ENCODE data around the gene ZFAND6.
A peak's percentile ranks its signal among the peaks of the same experiment; 100 is the strongest.
"Not testable (repeated sequence)": the region's sequence is repeated elsewhere in the genome, so short reads cannot be mapped to it uniquely, and the experiment has no call there.

The ZFAND6 gene

DNA sequence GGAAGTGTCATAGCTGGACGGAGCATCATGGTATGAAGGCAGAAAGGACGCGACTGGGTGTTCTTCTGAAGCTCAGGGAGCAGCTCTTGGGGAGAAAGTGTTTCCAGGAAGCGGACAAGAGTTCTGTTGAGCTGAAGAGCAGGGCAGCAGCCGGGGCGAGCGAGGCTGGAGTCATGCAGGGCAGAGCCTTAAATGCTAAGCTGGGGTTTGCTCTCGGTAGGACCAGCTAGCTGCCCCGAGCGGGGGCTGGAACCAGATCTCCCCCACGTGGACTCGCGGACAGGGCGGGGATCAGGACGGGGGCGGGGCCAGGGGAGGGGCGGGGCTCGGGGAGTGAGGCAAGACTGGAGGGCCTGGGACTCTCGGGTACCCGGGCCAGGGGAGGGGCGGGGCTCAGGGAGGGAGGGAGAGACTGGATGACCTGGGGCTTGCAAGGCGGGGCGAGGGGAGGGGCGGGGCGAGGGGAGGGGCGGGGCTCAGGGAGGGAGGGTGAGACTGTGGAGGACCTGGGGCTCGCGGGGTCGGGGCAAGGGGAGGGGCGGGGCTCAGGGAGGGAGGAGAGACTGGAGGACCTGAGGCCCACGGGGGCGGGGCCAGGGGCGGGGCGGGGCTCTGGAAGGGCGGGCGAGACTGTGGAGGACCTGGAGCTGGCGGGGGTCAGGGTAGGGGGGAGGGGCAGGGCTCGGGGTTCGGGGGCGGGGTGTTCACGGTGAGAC, 92.9 kb downstream of the ZFAND6 start:
- DNase-seq: peak; percentile 88 to 91

DNA sequence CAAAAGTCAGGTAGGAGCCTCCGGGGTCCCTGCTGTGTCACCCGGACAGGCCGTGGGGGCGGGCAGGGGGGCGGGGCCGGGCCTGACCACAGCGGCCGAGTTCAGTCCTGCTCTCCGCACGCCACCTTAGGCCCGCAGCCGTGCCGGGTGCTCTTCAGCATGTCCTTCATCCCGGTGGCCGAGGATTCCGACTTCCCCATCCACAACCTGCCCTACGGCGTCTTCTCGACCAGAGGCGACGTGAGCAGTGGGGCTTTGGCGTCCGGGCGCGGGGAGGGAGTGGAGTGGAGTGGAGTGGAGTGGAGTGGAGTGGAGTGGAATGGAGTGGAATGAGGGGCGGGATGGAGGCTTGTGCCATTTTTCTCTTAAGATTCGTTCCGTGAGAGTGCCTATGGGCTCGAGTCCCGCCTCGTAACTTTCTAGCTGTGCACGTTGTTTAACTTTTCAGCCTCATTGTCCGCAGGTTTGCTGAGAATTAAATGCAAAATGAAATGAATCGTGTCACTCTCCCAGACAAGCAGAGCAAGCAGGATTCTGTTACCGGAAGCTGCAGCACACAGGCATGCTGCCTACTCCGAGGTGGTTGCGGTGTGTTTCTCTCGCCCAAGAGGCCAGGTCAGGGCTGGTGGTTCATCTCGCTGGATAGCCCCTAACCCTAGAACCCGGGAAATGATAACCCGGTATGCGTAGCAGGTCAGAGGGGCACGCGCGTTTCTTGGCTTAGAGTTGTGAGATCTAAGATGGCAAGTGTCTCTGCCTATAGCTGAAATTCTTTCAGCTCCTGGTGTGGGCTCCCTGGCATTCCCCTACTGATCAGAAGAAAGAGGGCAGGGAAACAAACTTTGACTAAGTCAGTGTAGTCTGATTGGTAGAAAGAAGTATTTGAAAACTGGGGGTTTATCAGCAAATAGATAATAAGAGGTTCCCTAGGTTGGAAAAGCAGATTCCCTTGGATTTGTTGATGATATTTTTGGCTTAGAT, 93.7 kb downstream of the ZFAND6 start, which contains the start of gene FAH:
FAH (plus strand) TSS at position 104 of the 981 bp plus-strand sequence; CDS start at position 160, 56 bp downstream.
- DNase-seq: peak; percentile 43 to 69

DNA sequence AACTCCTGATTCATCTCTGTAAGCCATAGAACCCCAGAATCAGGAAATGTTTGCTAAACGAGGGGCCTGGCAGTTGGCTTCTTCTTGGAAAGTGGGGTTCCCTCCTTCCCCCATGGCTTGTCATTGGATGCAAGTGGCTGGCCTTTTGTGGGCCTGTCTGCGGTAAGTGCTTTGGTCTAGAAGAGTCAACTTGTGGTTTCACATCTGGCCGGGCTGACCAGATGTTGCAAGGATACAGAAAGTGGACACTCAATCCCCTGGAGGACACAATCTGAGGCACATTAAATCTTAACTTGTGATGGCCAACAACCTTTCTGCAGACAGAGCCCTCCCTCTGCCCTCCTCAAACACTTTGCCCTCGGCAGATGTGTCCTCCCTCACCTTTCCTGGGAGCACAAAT, 94.4 kb downstream of the ZFAND6 start:
- no peak for DNase-seq

DNA sequence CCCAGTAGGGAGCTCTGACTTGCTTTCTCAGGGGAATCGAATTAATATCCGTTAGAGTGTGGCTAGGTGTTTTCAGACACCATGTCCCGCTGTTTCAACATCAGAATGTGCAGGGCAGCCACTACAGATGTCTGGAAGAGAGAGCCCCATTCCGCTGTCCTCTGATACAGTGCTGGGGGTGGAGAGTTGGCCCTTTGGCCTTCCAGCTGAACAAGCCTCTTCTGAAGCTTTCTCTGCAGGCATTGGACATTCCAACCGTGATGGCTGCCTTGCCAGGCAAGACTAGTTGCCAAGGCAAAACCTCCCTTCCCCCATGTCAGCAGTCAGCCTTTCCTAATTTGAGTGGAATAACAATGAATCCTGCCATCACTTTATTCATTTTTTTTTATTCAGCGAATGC, 94.9 kb downstream of the ZFAND6 start:
- no peak for DNase-seq

DNA sequence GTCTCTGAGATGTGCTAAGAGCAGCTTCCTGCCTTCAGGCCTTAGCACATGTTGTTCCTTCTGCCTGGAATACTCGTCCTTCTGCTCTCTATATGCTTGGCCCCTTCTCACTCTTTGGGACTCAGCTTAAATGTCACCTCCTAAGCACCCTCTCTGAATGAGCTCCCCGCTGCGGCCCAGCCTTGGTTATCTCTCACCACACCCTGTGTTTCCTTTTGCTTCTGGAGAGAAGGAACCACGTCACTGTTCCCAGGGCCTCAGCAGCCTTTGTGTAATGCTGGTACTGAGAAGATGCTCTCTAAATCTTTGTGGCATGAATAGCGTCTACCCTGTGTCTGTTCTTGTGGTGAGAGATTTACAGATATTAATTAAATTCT, 95.5 kb downstream of the ZFAND6 start:
- no peak for DNase-seq

DNA sequence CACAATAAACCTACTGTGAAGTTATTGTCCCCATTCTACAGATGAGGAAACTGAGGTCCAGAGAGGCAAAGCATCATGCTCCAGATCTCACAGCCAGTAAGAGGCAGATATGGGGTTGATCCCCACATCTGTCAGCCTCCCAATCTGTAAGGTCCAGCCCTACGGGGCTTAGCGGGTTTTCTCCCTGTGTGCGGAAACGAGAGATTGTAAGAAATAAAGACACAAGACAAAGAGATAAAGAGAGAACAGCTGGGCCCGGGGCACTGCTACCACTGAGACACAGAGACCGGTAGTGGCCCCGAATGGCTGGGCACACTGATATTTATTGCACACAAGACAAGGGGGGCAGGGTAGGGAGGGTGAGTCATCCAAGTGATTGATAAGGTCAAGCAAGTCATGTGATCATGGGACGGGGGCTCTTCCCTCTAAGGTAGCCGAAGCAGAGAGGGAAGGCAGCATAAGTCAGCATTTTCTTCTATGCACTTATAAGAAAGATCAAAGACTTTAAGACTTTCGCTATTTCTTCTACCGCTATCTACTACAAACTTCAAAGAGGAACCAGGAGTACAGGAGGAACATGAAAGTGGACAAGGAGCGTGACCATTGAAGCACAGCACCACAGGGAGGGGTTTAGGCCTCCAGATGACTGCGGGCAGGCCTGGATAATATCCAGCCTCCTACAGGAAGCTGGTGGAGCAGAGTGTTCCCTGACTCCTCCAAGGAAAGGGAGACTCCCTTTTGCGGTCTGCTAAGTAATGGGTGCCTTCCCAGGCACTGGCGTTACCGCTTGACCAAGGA, 96.1 kb downstream of the ZFAND6 start:
- DNase-seq: not testable (repeated sequence)

DNA sequence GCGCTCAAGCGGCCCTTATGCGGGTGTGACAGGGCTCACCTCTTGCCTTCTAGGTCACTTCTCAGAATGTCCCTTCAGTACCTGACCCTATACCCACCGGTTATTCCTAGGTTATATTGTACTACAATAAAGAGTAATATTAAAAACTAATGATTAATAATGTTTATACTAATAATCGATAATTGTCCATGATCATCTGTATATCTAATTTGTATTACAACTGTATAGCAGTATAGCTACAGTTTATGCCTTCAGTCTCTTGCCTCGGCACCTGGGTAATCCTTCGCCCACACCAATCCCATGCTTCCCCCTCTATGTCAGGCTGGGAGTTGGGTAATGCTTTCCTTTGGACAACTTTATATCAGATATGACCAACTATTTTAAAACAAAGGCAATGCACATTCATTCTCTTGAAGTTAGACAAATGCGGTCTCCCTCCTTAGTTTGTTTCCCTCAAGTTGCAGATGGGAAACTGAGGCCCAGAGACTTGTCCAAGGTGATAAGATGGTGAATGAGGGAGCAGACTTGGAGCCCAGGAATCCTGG, 96.8 kb downstream of the ZFAND6 start:
- no peak for DNase-seq

DNA sequence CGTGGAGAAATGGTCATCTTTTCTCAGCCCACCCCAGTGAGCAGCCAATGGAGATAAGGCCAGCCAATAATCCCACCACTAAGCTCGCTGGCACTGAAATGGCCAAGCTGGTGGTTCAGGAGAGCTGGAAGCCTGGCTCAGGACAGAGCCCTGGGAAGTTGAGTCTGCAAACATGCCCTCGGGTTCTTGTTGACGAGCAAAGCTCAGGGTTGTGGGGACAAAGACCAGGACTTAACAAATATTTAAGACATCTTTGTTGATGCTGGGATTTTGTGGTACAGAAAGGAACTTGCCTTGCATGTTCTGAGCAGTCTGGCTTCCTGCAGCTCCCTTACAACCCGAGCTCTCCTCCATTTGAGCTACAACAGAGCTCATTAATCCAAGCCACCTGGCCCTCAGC, 97.7 kb downstream of the ZFAND6 start:
- DNase-seq: no peak

DNA sequence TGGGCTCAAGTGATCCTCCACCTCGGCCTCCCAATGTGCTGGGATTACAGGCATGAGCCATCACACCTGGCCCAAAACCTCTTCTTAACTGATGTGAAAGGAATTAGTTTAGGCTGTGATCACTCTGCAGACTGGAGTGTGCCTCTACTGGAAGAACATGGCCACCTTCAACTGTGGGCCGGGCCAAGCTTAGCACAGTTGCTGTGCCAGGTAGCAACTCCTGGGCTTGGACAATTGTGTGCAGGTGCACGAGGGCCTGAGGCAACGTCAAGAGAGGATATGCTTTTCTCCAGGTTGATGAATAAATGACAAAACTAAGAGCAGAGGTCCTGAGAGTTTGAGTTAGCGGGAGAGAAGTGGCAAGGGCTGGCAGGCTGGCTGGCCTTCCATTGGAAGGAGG, 99.8 kb downstream of the ZFAND6 start:
- no peak for DNase-seq

DNA sequence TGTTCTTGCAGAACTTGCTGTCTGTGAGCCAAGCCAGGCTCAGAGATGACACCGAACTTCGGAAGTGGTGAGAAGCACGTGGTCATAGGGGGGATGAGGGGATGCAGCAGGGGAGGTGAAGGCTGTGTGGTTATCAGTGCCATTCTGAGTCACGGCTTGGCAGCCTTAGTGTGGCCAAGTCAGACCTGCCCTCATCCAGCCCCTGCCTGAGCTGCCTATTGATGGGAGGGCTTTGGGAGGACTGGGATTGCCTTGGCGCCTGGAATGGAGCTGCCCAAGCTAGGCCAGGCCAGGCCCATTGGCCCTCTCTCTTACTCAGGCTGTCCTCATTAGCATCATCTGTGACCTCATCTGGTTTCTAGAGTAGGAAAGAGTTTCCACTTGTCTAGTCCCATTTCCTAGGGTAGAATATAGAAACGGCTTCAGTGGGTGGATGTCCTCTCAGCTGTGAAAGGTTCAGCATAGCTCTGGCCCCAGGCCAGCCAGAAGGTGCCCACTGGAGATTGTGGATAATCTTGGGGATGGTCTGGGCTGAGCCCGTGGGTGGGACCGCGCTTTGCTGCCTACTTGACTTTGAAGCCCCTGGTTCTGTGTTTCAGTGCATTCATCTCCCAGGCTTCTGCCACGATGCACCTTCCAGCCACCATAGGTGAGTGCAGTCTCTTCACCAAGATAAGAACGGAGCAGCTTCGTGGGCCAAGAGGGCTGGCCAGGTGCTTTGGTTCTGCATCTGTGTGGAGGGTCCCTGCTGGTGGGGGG, 100.5 kb downstream of the ZFAND6 start:
- no peak for DNase-seq

DNA sequence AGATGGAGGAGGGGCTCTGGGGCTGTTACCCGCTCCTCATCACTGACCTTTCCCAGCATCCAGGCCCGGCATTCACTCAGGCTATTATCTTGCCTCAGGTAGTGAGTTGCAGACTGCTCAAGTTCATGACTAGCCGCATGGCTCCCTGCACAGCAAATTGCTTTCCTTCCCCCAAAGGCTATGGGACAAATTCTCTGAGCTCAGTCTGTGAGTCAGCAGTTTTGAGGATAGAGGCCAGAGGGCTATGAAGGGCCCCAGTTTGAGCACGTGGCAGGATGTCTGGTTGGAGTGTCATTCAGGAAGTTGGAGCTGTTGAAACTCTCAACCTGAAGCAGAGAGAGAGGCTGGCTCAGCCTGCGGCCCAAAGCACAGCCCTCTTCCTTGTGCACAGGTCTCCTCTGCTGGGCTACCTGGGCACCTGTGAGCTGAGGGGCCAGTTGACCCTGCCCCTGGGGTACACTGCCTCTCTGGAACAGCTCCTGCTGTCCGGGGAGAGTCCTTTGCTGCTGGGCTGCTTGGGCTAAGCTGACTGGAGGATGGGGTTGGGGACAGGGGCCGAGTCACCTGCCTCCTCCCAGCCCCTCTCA, 101.2 kb downstream of the ZFAND6 start:
- DNase-seq: no peak

DNA sequence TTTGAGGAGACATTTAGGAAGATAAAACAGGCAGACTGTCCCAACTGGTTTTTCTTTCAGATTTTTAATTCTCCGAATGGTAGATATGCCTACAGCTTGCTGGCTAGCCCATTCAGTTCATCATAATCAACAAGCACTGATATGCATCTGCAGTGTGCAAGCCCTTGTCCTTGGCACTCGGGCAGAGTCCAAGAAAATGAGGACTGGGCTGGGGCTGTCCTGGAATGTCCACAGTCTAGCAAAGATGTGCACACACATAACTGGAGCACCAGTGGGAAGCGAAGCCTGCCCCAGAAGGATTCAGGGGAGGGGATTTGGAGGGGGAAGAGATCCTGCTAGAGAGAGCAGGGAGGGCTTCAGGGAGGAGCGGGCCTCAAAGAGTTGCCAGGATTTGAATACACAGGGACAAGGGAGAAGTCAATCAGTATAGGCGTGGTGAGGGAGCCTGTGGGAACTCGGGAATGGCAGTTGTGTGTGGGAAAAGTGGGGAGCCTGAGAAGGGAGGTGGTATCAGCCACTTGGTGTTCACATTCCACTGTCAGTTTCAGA, 102.1 kb downstream of the ZFAND6 start:
- DNase-seq: no peak

DNA sequence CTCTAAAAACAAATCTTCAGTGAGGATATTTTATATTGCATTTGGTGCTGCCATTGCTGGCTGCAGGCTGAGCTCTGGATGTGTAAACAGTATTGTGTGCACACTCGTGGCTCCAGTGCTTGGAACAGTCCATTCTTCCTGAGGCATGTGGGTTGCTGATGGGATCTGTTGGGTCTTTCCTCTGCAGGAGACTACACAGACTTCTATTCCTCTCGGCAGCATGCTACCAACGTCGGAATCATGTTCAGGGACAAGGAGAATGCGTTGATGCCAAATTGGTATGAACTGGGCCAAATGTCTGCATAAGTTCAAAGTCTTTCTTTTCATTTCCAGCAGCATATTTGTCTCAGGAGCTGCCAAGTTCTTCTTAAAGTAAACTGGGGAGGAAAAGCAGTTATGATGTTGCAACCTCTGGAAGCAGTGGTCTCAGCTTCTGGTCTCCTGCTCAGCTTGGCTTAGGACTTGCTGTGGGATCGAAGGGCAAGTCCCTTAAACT, 102.6 kb downstream of the ZFAND6 start:
- DNase-seq: no peak

DNA sequence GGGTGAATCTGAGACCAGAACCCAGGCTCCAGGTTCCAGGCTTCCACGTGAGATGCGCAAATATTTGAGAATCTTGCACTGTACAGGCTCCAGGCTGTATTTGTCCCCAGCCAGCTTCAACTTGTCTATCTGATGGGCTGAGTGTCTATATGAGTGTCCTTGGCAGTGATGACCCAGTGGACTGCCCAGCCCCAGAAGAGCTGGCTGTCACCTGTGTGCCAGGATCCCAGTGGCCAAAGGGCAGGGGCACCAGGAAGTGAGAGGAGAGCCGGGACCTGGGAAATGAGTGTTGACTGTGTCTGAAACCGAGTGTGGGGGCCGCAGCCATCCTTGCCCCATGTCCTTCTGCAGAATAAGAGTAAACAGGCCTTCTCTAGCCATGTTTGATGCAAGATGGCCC, 103.7 kb downstream of the ZFAND6 start:
- DNase-seq: no peak

DNA sequence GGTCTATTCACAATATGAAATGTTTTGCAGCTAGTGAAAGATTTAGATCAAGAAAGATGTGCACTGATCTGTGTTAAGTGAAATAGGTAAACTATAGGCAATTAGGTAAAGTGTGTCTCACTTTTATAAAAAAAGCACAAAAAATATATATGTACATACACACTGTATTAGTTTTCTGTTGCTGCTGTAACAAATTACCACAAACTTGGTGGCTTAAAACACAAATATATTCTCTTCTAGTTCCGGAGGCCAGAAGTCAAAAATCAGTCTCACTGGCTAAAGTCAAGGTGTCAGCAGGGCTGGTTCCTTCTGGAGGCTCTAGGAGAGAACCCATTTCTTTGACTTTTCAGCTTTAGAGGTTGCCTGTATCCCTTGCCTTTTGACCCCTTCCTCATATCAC, 104.4 kb downstream of the ZFAND6 start:
- no peak for DNase-seq

DNA sequence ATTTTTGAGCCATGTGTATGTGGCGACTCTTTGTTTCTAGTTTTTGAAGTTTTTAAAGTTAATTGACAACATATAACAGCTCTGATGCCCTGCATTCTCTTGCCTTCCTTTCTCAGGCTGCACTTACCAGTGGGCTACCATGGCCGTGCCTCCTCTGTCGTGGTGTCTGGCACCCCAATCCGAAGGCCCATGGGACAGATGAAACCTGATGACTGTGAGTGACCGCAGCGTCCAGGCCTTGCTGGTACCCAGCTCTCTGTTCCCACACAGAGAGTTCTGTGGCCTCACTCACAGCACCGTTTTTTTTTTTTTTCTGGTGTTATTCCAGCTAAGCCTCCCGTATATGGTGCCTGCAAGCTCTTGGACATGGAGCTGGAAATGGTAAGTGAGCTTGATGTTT, 108.5 kb downstream of the ZFAND6 start:
- no peak for DNase-seq

DNA sequence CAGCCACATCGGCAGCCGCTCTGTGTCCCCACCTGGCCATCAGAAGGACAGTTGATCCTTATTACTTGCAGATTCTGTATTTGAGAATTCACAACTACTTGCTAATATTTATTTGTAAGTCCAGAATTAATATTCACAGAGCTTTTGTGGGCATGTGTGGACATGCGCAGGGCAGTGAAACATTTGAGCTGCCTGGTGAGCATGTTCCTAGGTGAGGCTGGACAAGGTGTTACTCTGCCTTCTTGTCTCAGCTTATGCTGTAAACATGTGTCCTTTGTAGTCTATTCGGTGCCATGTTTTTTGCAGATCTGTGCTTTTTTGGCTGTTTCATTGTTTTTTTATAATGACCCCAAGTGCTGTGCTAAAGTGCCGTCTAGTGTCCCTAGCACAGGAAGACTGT, 108.9 kb downstream of the ZFAND6 start:
- DNase-seq: no peak

DNA sequence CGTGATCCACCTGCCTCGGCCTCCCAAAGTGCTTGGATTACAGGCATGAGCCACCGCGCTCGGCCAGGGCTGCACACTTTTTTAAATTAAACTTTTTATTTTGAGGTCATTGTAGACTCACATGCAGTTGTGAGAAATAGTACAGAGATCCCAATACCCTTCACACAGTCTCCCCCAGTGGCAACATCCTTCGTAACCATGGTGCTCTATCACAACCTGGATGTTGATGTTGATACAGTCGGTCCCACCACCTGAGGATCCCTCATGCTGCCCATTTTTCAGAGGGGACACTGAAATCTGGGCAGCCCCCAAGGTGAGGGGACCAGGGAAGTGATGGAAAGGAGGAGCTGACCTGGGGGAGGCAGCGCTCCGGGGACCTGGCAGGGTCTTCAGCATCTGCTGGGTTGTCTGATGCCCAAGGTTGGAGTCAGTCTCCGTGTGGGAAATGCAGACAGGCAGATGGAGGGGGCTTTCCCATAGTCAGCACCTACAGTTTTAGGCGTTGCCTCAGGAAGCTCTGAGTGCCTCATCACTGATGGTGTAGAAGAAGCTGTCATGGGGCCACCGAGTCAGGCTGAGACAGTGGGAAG, 110.4 kb downstream of the ZFAND6 start:
- no peak for DNase-seq

DNA sequence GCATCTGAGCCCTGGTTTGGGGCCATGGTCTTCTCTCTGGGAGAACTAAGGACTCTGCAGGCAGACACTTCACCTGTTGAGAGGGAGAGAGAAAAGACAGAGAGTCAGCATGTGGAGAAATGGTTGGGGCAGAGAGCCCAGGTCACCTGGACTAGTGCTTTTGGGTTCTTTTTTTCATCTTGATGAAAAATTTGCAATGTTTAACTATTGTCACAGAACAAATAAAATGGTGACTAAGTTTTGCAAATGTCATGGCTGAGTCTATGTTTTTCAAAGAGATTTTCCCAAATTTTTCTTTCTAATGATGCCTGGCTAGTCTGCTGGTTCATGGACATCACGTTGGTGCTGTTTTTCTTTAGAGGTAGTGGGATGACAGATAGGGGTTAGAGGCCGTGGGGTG, 111.1 kb downstream of the ZFAND6 start:
- DNase-seq: no peak

DNA sequence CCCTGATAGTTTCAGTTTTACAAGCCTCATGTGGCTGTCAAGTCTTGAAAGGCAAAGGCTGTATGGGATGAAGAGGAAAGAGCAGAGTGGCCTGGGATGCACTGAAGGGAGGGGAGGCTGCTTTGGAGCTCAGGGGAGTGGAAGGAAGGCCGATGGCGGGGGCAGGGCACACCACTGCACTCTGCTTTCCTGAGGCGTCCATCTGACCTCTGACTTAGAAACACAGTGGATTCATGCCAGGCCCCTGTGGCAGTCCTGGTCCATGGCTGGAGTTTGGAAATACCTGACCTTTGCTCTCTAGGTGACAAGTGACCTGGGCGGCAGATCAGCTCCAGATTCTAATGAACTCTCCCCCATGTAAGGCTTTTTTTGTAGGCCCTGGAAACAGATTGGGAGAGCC, 112.3 kb downstream of the ZFAND6 start:
- DNase-seq: no peak

DNA sequence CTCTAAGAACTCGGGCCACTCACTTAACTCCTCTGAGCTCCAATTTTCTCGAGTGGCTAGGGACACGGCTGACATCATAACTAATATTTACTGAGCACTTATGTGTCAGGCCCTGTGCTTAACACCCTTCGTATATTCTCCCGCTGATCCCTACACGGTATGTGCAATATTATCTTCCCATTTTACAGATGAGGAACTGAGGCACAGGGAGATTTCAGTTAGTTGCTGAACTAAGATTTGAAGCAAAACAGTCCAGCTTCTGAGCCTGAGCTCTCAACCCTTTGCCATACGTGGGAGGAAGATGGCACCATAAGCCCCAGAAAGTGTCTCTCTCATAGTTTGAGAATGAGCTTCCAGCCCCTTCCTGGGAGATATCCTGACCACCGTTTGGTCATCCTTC, 112.9 kb downstream of the ZFAND6 start:
- DNase-seq: no peak

Measured in SHP77 (cell line).